ENCODE measurements around the gene RGPD5. TPM values are rescaled to one million over a fixed set of nuclear protein-coding genes. Genes with fewer than 3 reads are reported as not detected.

RGPD5 gene
- total and polyA plus RNA-seq, 2 donors (not counting 3 experiments of a cell fraction or from before 2014, with no cell fraction given): 10.5 to 58.0 TPM

Other genes starting within 250 kb of the RGPD5 start
- gene SEPTIN10, start 180.3 kb upstream of the RGPD5 start, total RNA-seq: 105 and 121 TPM in 2 replicates
- gene SEPTIN10, start 180.3 kb upstream of the RGPD5 start, polyA plus RNA-seq: 17.2 and 26.1 TPM in 2 replicates
- 3.6 and 4.1 TPM in 2 replicates for gene SOWAHC, start 179.9 kb upstream of the RGPD5 start, total RNA-seq
- 0.91 and 1.0 TPM in 2 replicates for gene SOWAHC, start 179.9 kb upstream of the RGPD5 start, polyA plus RNA-seq
- gene LIMS3, start 104.4 kb downstream of the RGPD5 start, total RNA-seq: 9.4 and 17.8 TPM in 2 replicates
- 12.3 and 13.5 TPM in 2 replicates for gene LIMS3, start 104.4 kb downstream of the RGPD5 start, polyA plus RNA-seq